ENCODE data around the gene TLR5. TPM values are rescaled to one million over a fixed set of nuclear protein-coding genes. Genes with fewer than 3 reads are reported as not detected.
A peak's percentile ranks its signal among the peaks of the same experiment; 100 is the strongest.

TLR5 gene
- total and polyA plus RNA-seq, 2 experiments from 2014 or later, result not detected

- H3K27me3 ChIP-seq (replicated peaks; ENCODE audit: insufficient read depth), result no peaks in the 10 kb centered on the region
- H3K4me3 ChIP-seq, result no peak overlapping the region
- no peak overlapping the region for H3K4me2 ChIP-seq (ENCODE audit: unreplicated experiment)
- WGBS, 2 experiments (ENCODE audit: low coverage in 1 of 2, low lambda C conversion rate in 2 of 2, missing lambda C conversion rate in 2 of 2), result 57 to 60% methylated on average over 1 of the region's 1 CpG
- no peaks in the 10 kb centered on the region for H3K36me3 ChIP-seq (ENCODE audit: low read depth)
- H3K9me3 ChIP-seq (ENCODE audit: low read depth), result no peaks in the 10 kb centered on the region
- 0 out of 2 replicates have a peak, but pooled peaks cover 5% of the 10 kb centered on the region for H3K4me1 ChIP-seq (ENCODE audit: insufficient read depth)
- no peak overlapping the region for H3K9ac ChIP-seq
- no peak for TF ChIP-seq EZH2phosphoT487 (IDR thresholded peaks at IDR 0.05; ENCODE audit: insufficient read depth, low read depth)
- TF ChIP-seq EZH2 (IDR thresholded peaks at IDR 0.05; ENCODE audit: insufficient read depth, poor library complexity, severe bottlenecking), result no peak
- in situ Hi-C loops (cut with MboI), result no loop called here
- H3K79me2 ChIP-seq (ENCODE audit: insufficient read depth), result no peaks in the 10 kb centered on the region
- DNase-seq, result no peak
- H3F3A ChIP-seq (ENCODE audit: insufficient read depth), result no peaks in the 10 kb centered on the region
- no peak overlapping the region for H2AFZ ChIP-seq
- H4K20me1 ChIP-seq (ENCODE audit: insufficient read depth), result no peaks in the 10 kb centered on the region
- H3K27ac ChIP-seq, result no peak overlapping the region
- H3K9me2 ChIP-seq (ENCODE audit: insufficient read depth), result no peaks in the 10 kb centered on the region
Observed at GRCh38 chr1:223118418-223118817, 24.6 kb downstream of the TLR5 start.

- TF ChIP-seq EZH2phosphoT487 (IDR thresholded peaks at IDR 0.05; ENCODE audit: insufficient read depth, low read depth) (no peak), EZH2 (IDR thresholded peaks at IDR 0.05; ENCODE audit: insufficient read depth, poor library complexity, severe bottlenecking) (no peak)
- no peaks in the 10 kb centered on the region for H3K4me1 ChIP-seq (ENCODE audit: insufficient read depth)
- WGBS, 2 experiments (ENCODE audit: low coverage in 1 of 2, low lambda C conversion rate in 2 of 2, missing lambda C conversion rate in 2 of 2), result 82 to 98% methylated on average over 10 to 25 of the region's 29 CpGs
- H3K9me2 ChIP-seq (ENCODE audit: insufficient read depth), result no peaks in the 10 kb centered on the region
- no peak for DNase-seq
- H3K9ac ChIP-seq, result no peak overlapping the region
- no peaks in the 10 kb centered on the region for H4K20me1 ChIP-seq (ENCODE audit: insufficient read depth)
- no peak overlapping the region for H2AFZ ChIP-seq
- H3K4me3 ChIP-seq, result no peak overlapping the region
- H3K27ac ChIP-seq, result no peak overlapping the region
- H3K36me3 ChIP-seq (ENCODE audit: low read depth), result no peaks in the 10 kb centered on the region
- H3K79me2 ChIP-seq (ENCODE audit: insufficient read depth), result no peaks in the 10 kb centered on the region
- in situ Hi-C loops (cut with MboI), result no loop called here
- H3K27me3 ChIP-seq (replicated peaks; ENCODE audit: insufficient read depth), result peaks cover 4% of the 10 kb centered on the region
- no peak overlapping the region for H3K4me2 ChIP-seq (ENCODE audit: unreplicated experiment)
- H3K9me3 ChIP-seq (ENCODE audit: low read depth), result no peaks in the 10 kb centered on the region
- H3F3A ChIP-seq (ENCODE audit: insufficient read depth), result no peaks in the 10 kb centered on the region
Observed at GRCh38 chr1:223116950-223117349, 26.1 kb downstream of the TLR5 start.

- no peak overlapping the region for H3K9ac ChIP-seq
- 11 to 26% methylated on average over 2 of the region's 2 CpGs for WGBS, 2 experiments (ENCODE audit: low coverage in 1 of 2, low lambda C conversion rate in 2 of 2, missing lambda C conversion rate in 2 of 2)
- H3K9me3 ChIP-seq (ENCODE audit: low read depth), result no peaks in the 10 kb centered on the region
- no peaks in the 10 kb centered on the region for H3F3A ChIP-seq (ENCODE audit: insufficient read depth)
- TF ChIP-seq EZH2 (IDR thresholded peaks at IDR 0.05; ENCODE audit: insufficient read depth, poor library complexity, severe bottlenecking) (no peak), EZH2phosphoT487 (IDR thresholded peaks at IDR 0.05; ENCODE audit: insufficient read depth, low read depth) (no peak)
- no peaks in the 10 kb centered on the region for H3K4me1 ChIP-seq (ENCODE audit: insufficient read depth)
- peak overlapping the region; percentile 44; the same call in 1 of the 2 replicates for H2AFZ ChIP-seq
- H3K36me3 ChIP-seq (ENCODE audit: low read depth), result no peaks in the 10 kb centered on the region
- in situ Hi-C loops (cut with MboI), result no loop called here
- no peaks in the 10 kb centered on the region for H3K9me2 ChIP-seq (ENCODE audit: insufficient read depth)
- no peaks in the 10 kb centered on the region for H4K20me1 ChIP-seq (ENCODE audit: insufficient read depth)
- peak; percentile 52 for DNase-seq
- H3K27me3 ChIP-seq (replicated peaks; ENCODE audit: insufficient read depth), result peaks cover 25% of the 10 kb centered on the region
- no peak overlapping the region for H3K4me3 ChIP-seq
- H3K79me2 ChIP-seq (ENCODE audit: insufficient read depth), result no peaks in the 10 kb centered on the region
- H3K27ac ChIP-seq, result no peak overlapping the region
- no peak overlapping the region for H3K4me2 ChIP-seq (ENCODE audit: unreplicated experiment)
Observed at GRCh38 chr1:223114871-223115270, 28.2 kb downstream of the TLR5 start.

- Histone ChIP-seq H3K9me3 (ENCODE audit: low read depth) (no peaks in the 10 kb centered on the region), H3F3A (ENCODE audit: insufficient read depth) (no peaks in the 10 kb centered on the region), H3K4me3 (no peak overlapping the region), H3K79me2 (ENCODE audit: insufficient read depth) (no peaks in the 10 kb centered on the region), H3K9me2 (ENCODE audit: insufficient read depth) (no peaks in the 10 kb centered on the region), H4K20me1 (ENCODE audit: insufficient read depth) (no peaks in the 10 kb centered on the region), H3K4me2 (ENCODE audit: unreplicated experiment) (no peak overlapping the region), H3K4me1 (ENCODE audit: insufficient read depth) (no peaks in the 10 kb centered on the region), H3K36me3 (ENCODE audit: low read depth) (no peaks in the 10 kb centered on the region), H3K9ac (no peak overlapping the region), H2AFZ (no peak overlapping the region), H3K27ac (no peak overlapping the region), H3K27me3 (replicated peaks; ENCODE audit: insufficient read depth) (peaks cover 33% of the 10 kb centered on the region)
- no peak for DNase-seq
- in situ Hi-C loops (cut with MboI), result no loop called here
- TF ChIP-seq EZH2 (IDR thresholded peaks at IDR 0.05; ENCODE audit: insufficient read depth, poor library complexity, severe bottlenecking), result no peak
- no peak for TF ChIP-seq EZH2phosphoT487 (IDR thresholded peaks at IDR 0.05; ENCODE audit: insufficient read depth, low read depth)
- WGBS, 2 experiments (ENCODE audit: low coverage in 1 of 2, low lambda C conversion rate in 2 of 2, missing lambda C conversion rate in 2 of 2), result 67 to 81% methylated on average over 3 of the region's 3 CpGs
Observed at GRCh38 chr1:223110952-223111351, 32.1 kb downstream of the TLR5 start.

GRCh38 chr1:223109581-223110026 lies 33.4 kb downstream of the TLR5 start:
- no peak overlapping the region for H3K9ac ChIP-seq
- H3K9me3 ChIP-seq (ENCODE audit: low read depth), result no peaks in the 10 kb centered on the region
- no peak overlapping the region for H2AFZ ChIP-seq
- in situ Hi-C loops (cut with MboI), result no loop called here
- no peaks in the 10 kb centered on the region for H4K20me1 ChIP-seq (ENCODE audit: insufficient read depth)
- no peak overlapping the region for H3K27ac ChIP-seq
- 74 to 76% methylated on average over 3 of the region's 3 CpGs for WGBS, 2 experiments (ENCODE audit: low coverage in 1 of 2, low lambda C conversion rate in 2 of 2, missing lambda C conversion rate in 2 of 2)
- TF ChIP-seq EZH2 (IDR thresholded peaks at IDR 0.05; ENCODE audit: insufficient read depth, poor library complexity, severe bottlenecking) (no peak), EZH2phosphoT487 (IDR thresholded peaks at IDR 0.05; ENCODE audit: insufficient read depth, low read depth) (no peak)
- H3K4me3 ChIP-seq, result no peak overlapping the region
- no peaks in the 10 kb centered on the region for H3K9me2 ChIP-seq (ENCODE audit: insufficient read depth)
- H3K36me3 ChIP-seq (ENCODE audit: low read depth), result no peaks in the 10 kb centered on the region
- DNase-seq, result no peak
- peaks cover 40% of the 10 kb centered on the region for H3K27me3 ChIP-seq (replicated peaks; ENCODE audit: insufficient read depth)
- no peak overlapping the region for H3K4me2 ChIP-seq (ENCODE audit: unreplicated experiment)
- no peaks in the 10 kb centered on the region for H3K79me2 ChIP-seq (ENCODE audit: insufficient read depth)
- H3F3A ChIP-seq (ENCODE audit: insufficient read depth), result no peaks in the 10 kb centered on the region
- no peaks in the 10 kb centered on the region for H3K4me1 ChIP-seq (ENCODE audit: insufficient read depth)
